AG09309 (cell line): Measurements from ENCODE around the gene CNGA4.
"Not testable (repeated sequence)": the region's sequence is repeated elsewhere in the genome, so short reads cannot be mapped to it uniquely, and the experiment has no call there.

Source experiments
- DNase-seq: peaks from one replicate; pipeline ENCODE4 v3.0.0-alpha.2; 2010; ENCODE audit warnings: low read depth
- H3K4me3 ChIP-seq: 2 replicates; pipeline ENCODE4 v1.5.1; 2011; ENCODE audit warnings: mild to moderate bottlenecking, low read depth, low read length, moderate library complexity; ENCODE audit not compliant: control insufficient read depth
- CTCF ChIP-seq: IDR thresholded peaks from 2 replicates; pipeline ENCODE4 v1.5.1; 2011; ENCODE audit warnings: mild to moderate bottlenecking, low read depth, low read length, inconsistent platforms; ENCODE audit not compliant: insufficient read depth, control insufficient read depth; ENCODE audit errors: missing control alignments

The CNGA4 gene

GRCh38 chr11:6269994-6270393 lies 31.1 kb downstream of the CNGA4 start:
- TF ChIP-seq CTCF, result no peak

GRCh38 chr11:6270584-6271246 lies 31.8 kb downstream of the CNGA4 start:
- TF ChIP-seq CTCF, result no peak
- DNase-seq, result no peak
- no peak overlapping the region for H3K4me3 ChIP-seq

More at GRCh38 chr11:6269994-6270393, 31.1 kb downstream of the CNGA4 start:
- H3K4me3 ChIP-seq, result no peak overlapping the region
- no peak for DNase-seq

- no peak overlapping the region for H3K4me3 ChIP-seq
- no peak for DNase-seq
Measured at GRCh38 chr11:6271598-6271997, 32.7 kb downstream of the CNGA4 start.

GRCh38 chr11:6273188-6273587 lies 34.3 kb downstream of the CNGA4 start:
- no peak overlapping the region for H3K4me3 ChIP-seq
- no peak for TF ChIP-seq CTCF
- no peak for DNase-seq

More at GRCh38 chr11:6271598-6271997, 32.7 kb downstream of the CNGA4 start:
- no peak for TF ChIP-seq CTCF

GRCh38 chr11:6280809-6281208 lies 41.9 kb downstream of the CNGA4 start:
- H3K4me3 ChIP-seq, DNase-seq: not testable (repeated sequence)

GRCh38 chr11:6283453-6284023 lies 44.6 kb downstream of the CNGA4 start:
- H3K4me3 ChIP-seq, result no peak overlapping the region
- TF ChIP-seq CTCF, result no peak
- no peak for DNase-seq

GRCh38 chr11:6284250-6284649 lies 45.4 kb downstream of the CNGA4 start:
- DNase-seq, result no peak
- no peak overlapping the region for H3K4me3 ChIP-seq
- no peak for TF ChIP-seq CTCF
